H1 (cell line): ENCODE data around the gene UGT1A1. TPM values are rescaled to one million over a fixed set of nuclear protein-coding genes. Genes with fewer than 3 reads are reported as not detected.

ENCODE experiments used
- CTCF ChIA-PET: fragments of 300-600 bp; sonication (Branson Sonifier 250); formaldehyde crosslinking; loops from one replicate; lab custom pipeline; 2021; ENCODE audit not compliant: partially characterized antibody; lab: Charles Lee
- POLR2A ChIA-PET: fragments of 300-600 bp; sonication (Branson Sonifier 250); formaldehyde crosslinking; loops from one replicate; lab custom pipeline; 2021; ENCODE audit warnings: inconsistent platforms; ENCODE audit not compliant: partially characterized antibody; lab: Charles Lee
- DNase-seq, 2 experiments: peaks; one replicate each; pipeline versions ENCODE4 v3.0.0 to v3.0.0-alpha.2; 2010 to 2022; ENCODE audit warnings: low spot score in 2 of 2, low read depth in 1 of 2, mixed read lengths in 1 of 2
- FAIRE-seq: peaks from 2 replicates; lab custom pipeline; 2011; peaks lifted over from hg19 to GRCh38; lab: Jason Lieb, UNC
- H2AFZ ChIP-seq: 2 replicates; pipeline ENCODE4 v1.8.1; 2012; ENCODE audit warnings: low read length, inconsistent platforms
- H2AK5ac ChIP-seq: 2 replicates; pipeline ENCODE4 v1.6.1; 2013; ENCODE audit warnings: low read depth, low read length
- H2BK120ac ChIP-seq: replicated peaks from 2 replicates; pipeline ENCODE3; 2013; ENCODE audit warnings: low read depth, low read length, inconsistent platforms
- H2BK12ac ChIP-seq: 2 replicates; pipeline ENCODE4 v1.6.1; 2013; ENCODE audit warnings: low read depth, low read length
- H2BK15ac ChIP-seq: 2 replicates; pipeline ENCODE4 v1.6.1; 2013; ENCODE audit warnings: low read length
- H2BK20ac ChIP-seq: 2 replicates; pipeline ENCODE4 v1.6.1; 2013; ENCODE audit warnings: low read length
- H2BK5ac ChIP-seq: 2 replicates; pipeline ENCODE4 v1.6.1; 2013; ENCODE audit warnings: low read depth, low read length
- H3K14ac ChIP-seq: 2 replicates; pipeline ENCODE4 v1.6.1; 2013; ENCODE audit warnings: inconsistent platforms; ENCODE audit not compliant: insufficient read length
- H3K18ac ChIP-seq: 2 replicates; pipeline ENCODE4 v1.6.1; 2013; ENCODE audit warnings: low read length; ENCODE audit errors: extremely low read depth
- H3K23ac ChIP-seq: 2 replicates; pipeline ENCODE4 v1.6.1; 2013; ENCODE audit warnings: inconsistent platforms; ENCODE audit not compliant: insufficient read length
- H3K23me2 ChIP-seq: 2 replicates; pipeline ENCODE4 v1.6.1; 2013; ENCODE audit warnings: low read depth, low read length
- H3K27ac ChIP-seq: 2 replicates; pipeline ENCODE4 v1.6.1; 2011; ENCODE audit warnings: low read depth, low read length, inconsistent platforms
- H3K27me3 ChIP-seq, 4 experiments: replicated peaks in 1 of 4; 1 replicate in 1 of 4; 2 replicates in 3 of 4; pipeline versions ENCODE4 v1.6.1 to v1.8.1; 2011 to 2013; ENCODE audit warnings: low read length in 3 of 4, mild to moderate bottlenecking in 3 of 4, inconsistent platforms in 2 of 4, mixed read lengths in 2 of 4, moderate library complexity in 1 of 4; ENCODE audit not compliant: control insufficient read depth in 3 of 4, insufficient read depth in 3 of 4; ENCODE audit errors: extremely low read depth in 1 of 4
- H3K36me3 ChIP-seq, 4 experiments: 2 replicates each; pipeline versions ENCODE4 v1.6.1 to v1.8.1; 2011 to 2013; ENCODE audit warnings: mild to moderate bottlenecking in 4 of 4, low read length in 3 of 4, moderate library complexity in 2 of 4, control low read depth in 1 of 4, inconsistent platforms in 1 of 4; ENCODE audit not compliant: insufficient read depth in 4 of 4, control insufficient read depth in 2 of 4
- H3K4ac ChIP-seq: replicated peaks from 2 replicates; pipeline ENCODE3; 2013; ENCODE audit warnings: low read length, low read depth, mixed read lengths, inconsistent platforms; ENCODE audit not compliant: insufficient read length
- H3K4me1 ChIP-seq, 4 experiments: replicated peaks in 1 of 4; 1 replicate in 1 of 4; 2 replicates in 3 of 4; pipeline versions ENCODE4 v1.6.1 to v1.8.1; 2011 to 2013; ENCODE audit warnings: low read length in 3 of 4, inconsistent platforms in 2 of 4, mixed read lengths in 1 of 4; ENCODE audit not compliant: insufficient read depth in 4 of 4, control insufficient read depth in 3 of 4
- H3K4me2 ChIP-seq, 2 experiments: 2 replicates each; pipeline versions ENCODE4 v1.6.1 to v1.8.1; 2011 to 2013; ENCODE audit warnings: low read depth in 2 of 2, low read length in 2 of 2, control low read depth in 1 of 2, inconsistent platforms in 1 of 2, mild to moderate bottlenecking in 1 of 2; ENCODE audit not compliant: insufficient read depth in 1 of 2
- H3K4me3 ChIP-seq, 4 experiments: fragments of 200-600, 300-600 bp in 1 of 4; sonication (generic), shearing (Covaris generic), sonication (Bioruptor Twin) in 1 of 4; 2 replicates each; pipeline versions ENCODE4 v1.5.1 to v1.8.1; 2011 to 2016; ENCODE audit warnings: low read length in 4 of 4, low read depth in 3 of 4, control low read depth in 2 of 4, inconsistent platforms in 2 of 4, mild to moderate bottlenecking in 2 of 4, mixed read lengths in 1 of 4, moderate library complexity in 1 of 4; ENCODE audit not compliant: insufficient read depth in 2 of 4; ENCODE audit errors: extremely low read depth in 1 of 4
- H3K56ac ChIP-seq: replicated peaks from 2 replicates; pipeline ENCODE3; 2013; ENCODE audit warnings: low read depth, mild to moderate bottlenecking, mixed read lengths, low read length, inconsistent platforms; ENCODE audit not compliant: insufficient read length
- H3K79me1 ChIP-seq: 2 replicates; pipeline ENCODE4 v1.6.1; 2013; ENCODE audit warnings: low read depth, low read length, control low read depth
- H3K79me2 ChIP-seq, 2 experiments: 2 replicates each; pipeline versions ENCODE4 v1.6.1 to v1.8.1; 2012 to 2013; ENCODE audit warnings: low read length in 2 of 2, mild to moderate bottlenecking in 2 of 2, inconsistent platforms in 1 of 2; ENCODE audit not compliant: insufficient read depth in 2 of 2, control insufficient read depth in 1 of 2
- H3K9ac ChIP-seq, 4 experiments: replicated peaks in 1 of 4; 1 replicate in 1 of 4; 2 replicates in 3 of 4; pipeline versions ENCODE4 v1.6.1 to v1.8.1; 2011 to 2013; ENCODE audit warnings: low read depth in 3 of 4, low read length in 3 of 4, control low read depth in 2 of 4, mild to moderate bottlenecking in 2 of 4, moderate library complexity in 2 of 4, inconsistent platforms in 1 of 4; ENCODE audit errors: extremely low read depth in 1 of 4
- H3K9me3 ChIP-seq, 2 experiments: 2 replicates each; pipeline versions ENCODE4 v1.6.1 to v1.8.1; 2012 to 2013; ENCODE audit warnings: mild to moderate bottlenecking in 2 of 2, moderate library complexity in 2 of 2, control low read depth in 1 of 2, inconsistent platforms in 1 of 2, low read depth in 1 of 2, low read length in 1 of 2, mixed read lengths in 1 of 2; ENCODE audit not compliant: insufficient read depth in 2 of 2
- H4K20me1 ChIP-seq, 2 experiments: replicated peaks in 1 of 2; 2 replicates each; pipeline versions ENCODE3 to v1.8.1; 2011 to 2013; ENCODE audit warnings: inconsistent platforms in 2 of 2, low read length in 2 of 2, mild to moderate bottlenecking in 1 of 2; ENCODE audit not compliant: insufficient read depth in 2 of 2, control insufficient read depth in 1 of 2
- H4K5ac ChIP-seq: 2 replicates; pipeline ENCODE4 v1.6.1; 2013; ENCODE audit warnings: low read length, low read depth, mixed read lengths, inconsistent platforms; ENCODE audit not compliant: insufficient read length
- H4K8ac ChIP-seq: 2 replicates; pipeline ENCODE4 v1.8.0; 2013; ENCODE audit warnings: mild to moderate bottlenecking, moderate library complexity, low read length, inconsistent platforms; ENCODE audit not compliant: insufficient read depth; ENCODE audit errors: extremely low read depth
- H4K91ac ChIP-seq: replicated peaks from 2 replicates; pipeline ENCODE3; 2013; ENCODE audit warnings: low read length, mixed read lengths, inconsistent platforms; ENCODE audit not compliant: insufficient read length
- ASH2L ChIP-seq: fragments of 200-600, 300-600 bp; sonication (generic); IDR thresholded peaks from one replicate; pipeline ENCODE4 v1.7.1; 2017; ENCODE audit warnings: low read length
- CHD1 ChIP-seq: IDR thresholded peaks from 2 replicates; pipeline ENCODE4 v1.6.1; 2012; ENCODE audit warnings: low read depth, low read length, improper control_type of control experiment
- FOSL1 ChIP-seq: IDR thresholded peaks from 2 replicates; pipeline ENCODE4 v1.6.1; 2011; ENCODE audit warnings: mild to moderate bottlenecking, low read depth, low read length, moderate library complexity; ENCODE audit not compliant: insufficient read depth
- HDAC6 ChIP-seq: IDR thresholded peaks from one replicate; pipeline ENCODE4 v1.7.1; 2012; ENCODE audit warnings: low read depth, mild to moderate bottlenecking, inconsistent platforms, low read length, moderate library complexity
- JUN ChIP-seq: IDR thresholded peaks from 2 replicates; pipeline ENCODE4 v1.6.1; 2011; ENCODE audit warnings: low read depth, mild to moderate bottlenecking, improper control_type of control experiment, low read length
- KDM1A ChIP-seq: fragments of 200-600, 300-600 bp; sonication (generic); IDR thresholded peaks from 2 replicates; pipeline ENCODE4 v1.7.1; 2016; ENCODE audit warnings: mild to moderate bottlenecking, low read length, borderline replicate concordance
- KDM5A ChIP-seq: fragments of 200-600 bp; IDR thresholded peaks from 2 replicates; pipeline ENCODE4 v1.7.1; 2012; ENCODE audit warnings: mild to moderate bottlenecking, low read length, inconsistent platforms, mixed read lengths
- RNF2 ChIP-seq: fragments of 200-900, 300-1000 bp; sonication (generic); IDR thresholded peaks from 2 replicates; pipeline ENCODE4 v1.7.1; 2016; ENCODE audit warnings: borderline replicate concordance, low read depth, mild to moderate bottlenecking, antibody characterized with exemption, low read length; ENCODE audit not compliant: poor library complexity, severe bottlenecking; ENCODE audit errors: missing control alignments
- SIN3A ChIP-seq, 2 experiments: IDR thresholded peaks in 1 of 2; conservative IDR thresholded peaks in 1 of 2; 2 replicates each; pipeline ENCODE4 v1.6.1; 2011 to 2012; ENCODE audit warnings: low read length in 2 of 2, improper control_type of control experiment in 1 of 2, low read depth in 1 of 2, mild to moderate bottlenecking in 1 of 2
- SIX5 ChIP-seq: IDR thresholded peaks from 2 replicates; pipeline ENCODE4 v1.6.1; 2011; ENCODE audit warnings: mild to moderate bottlenecking, low read depth, low read length
- TCF12 ChIP-seq: IDR thresholded peaks from 2 replicates; pipeline ENCODE4 v1.6.1; 2011; ENCODE audit warnings: low read depth, mild to moderate bottlenecking, low read length
- YY1 ChIP-seq: IDR thresholded peaks from 2 replicates; pipeline ENCODE4 v1.6.1; 2011; ENCODE audit warnings: low read depth, mild to moderate bottlenecking, low read length
- WGBS, 2 experiments: shearing (Covaris generic) in 1 of 2; methylation state at CpG; one replicate each; pipeline versions ENCODE4 v1.1.6 to v1.1.7; 2013 to 2015; ENCODE audit warnings: low lambda C conversion rate in 2 of 2, mixed read lengths in 2 of 2, inconsistent platforms in 1 of 2, low coverage in 1 of 2, missing lambda C conversion rate in 1 of 2; ENCODE audit not compliant: insufficient replicate concordance in 2 of 2, insufficient coverage in 1 of 2, insufficient read length in 1 of 2; ENCODE audit errors: extremely low coverage in 1 of 2, missing lambda C conversion rate in 1 of 2; 5-methylcytosine and 5-hydroxymethylcytosine counted together
- polyA plus RNA-seq, 7 experiments: library from polyadenylated mRNA; depleted of rRNA in 3 of 7; stranded (reverse) in 5 of 7; unstranded in 2 of 7; fragments of >200 nt in 5 of 7; fragments of 200-250 nt in 2 of 7; gene quantifications; 1 replicate in 5 of 7; 2 replicates in 1 of 7; 4 replicates in 1 of 7; pipeline versions ENCODE4 v1.2.1 to v1.2.3, GENCODE V29; 2011 to 2013; ENCODE audit warnings: missing spikeins in 2 of 7, mixed read lengths in 2 of 7
- total RNA-seq: library from RNA; stranded (reverse); fragmentation: NEBNext Ultra II Directional; extraction: Animal tissue kit (Norgen Biotek cat#: 25700); gene quantifications from 2 replicates; pipeline ENCODE4 v1.2.1, GENCODE V29; 2021
- TF ChIP-seq, protein P1 (sequence below): IDR thresholded peaks from 2 replicates; pipeline ENCODE4 v1.6.1; 2012; ENCODE audit warnings: inconsistent platforms
- TF ChIP-seq, protein P2 (sequence below): IDR thresholded peaks from 2 replicates; pipeline ENCODE4 v1.6.1; 2012; ENCODE audit warnings: inconsistent platforms

UGT1A1 gene
- total and polyA plus RNA-seq, 2 of the 8 experiments (the other 6 are each of a cell fraction or from before 2014, with no cell fraction given) = not detected

DNA sequence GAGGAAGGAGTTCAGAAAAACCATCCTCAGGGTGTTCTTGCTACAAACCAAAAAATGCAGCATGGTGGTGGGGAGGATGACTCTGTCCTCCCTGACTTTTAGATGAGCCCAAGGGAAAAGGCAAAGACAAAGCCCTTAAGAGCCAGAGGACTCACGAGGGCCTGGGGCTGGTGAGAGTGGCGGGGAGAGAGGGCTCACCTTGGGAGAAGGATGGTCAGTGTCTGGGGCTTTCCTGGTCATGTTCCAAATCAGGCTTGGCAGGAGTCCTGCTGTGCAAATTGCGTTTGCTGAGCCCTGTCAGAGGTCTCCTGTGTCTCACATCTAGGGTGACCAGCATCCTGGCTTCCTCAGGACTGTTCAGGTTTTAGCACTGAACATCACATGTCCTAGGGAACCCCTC lies 4.7 kb downstream of the UGT1A1 start:
- H3K79me1 ChIP-seq = no peaks in the 10 kb centered on the region
- H4K8ac ChIP-seq = no peak overlapping the region
- no peak for FAIRE-seq
- no peak overlapping the region for H3K23ac ChIP-seq
- no peak overlapping the region for H3K18ac ChIP-seq
- H3K27me3 ChIP-seq = no peaks in the 10 kb centered on the region
- no peak overlapping the region for H3K4me3 ChIP-seq
- H2AK5ac ChIP-seq = no peak overlapping the region
- H3K79me2 ChIP-seq = no peaks in the 10 kb centered on the region
- CTCF ChIA-PET = no interaction called here
- H3K23me2 ChIP-seq = no peaks in the 10 kb centered on the region
- H2BK120ac ChIP-seq = no peak overlapping the region
- H3K9ac ChIP-seq = no peak overlapping the region
- H3K4ac ChIP-seq = no peak overlapping the region
- 71% methylated on average over 3 of the region's 3 CpGs; no CpG with 5 or more reads in 1 of the 2 experiments for WGBS, 2 experiments
- no peak overlapping the region for H3K4me2 ChIP-seq
- no peak overlapping the region for H3K27ac ChIP-seq
- H3K4me1 ChIP-seq = no peaks in the 10 kb centered on the region; a peak in 1 of 7 replicates
- H4K91ac ChIP-seq = no peak overlapping the region
- H3K56ac ChIP-seq = no peak overlapping the region
- H2BK20ac ChIP-seq = no peak overlapping the region
- H4K20me1 ChIP-seq = no peaks in the 10 kb centered on the region
- no peaks in the 10 kb centered on the region for H3K36me3 ChIP-seq
- no peak overlapping the region for H3K14ac ChIP-seq
- DNase-seq = no peak
- POLR2A ChIA-PET = no interaction called here
- H2BK5ac ChIP-seq = no peak overlapping the region
- H2BK12ac ChIP-seq = no peak overlapping the region
- no peak overlapping the region for H2AFZ ChIP-seq
- H4K5ac ChIP-seq = no peak overlapping the region
- H2BK15ac ChIP-seq = no peak overlapping the region
- H3K9me3 ChIP-seq = 0 out of 4 replicates have a peak, but pooled peaks cover 0 to 4% of the 10 kb centered on the region in 2 experiments
- TF ChIP-seq YY1 (no peak), KDM5A (no peak), ASH2L (no peak), JUN (no peak), CHD1 (no peak), FOSL1 (no peak), HDAC6 (no peak), RNF2 (no peak), KDM1A (no peak), SIX5 (no peak), SIN3A (conservative IDR thresholded peaks at IDR 0.05 in 1 of 2, IDR thresholded peaks at IDR 0.05 in 1 of 2; ENCODE audit: low read depth in 1 of 2, low read length in 2 of 2) (no peak), TCF12 (no peak)
- TF ChIP-seq, protein P1, sequence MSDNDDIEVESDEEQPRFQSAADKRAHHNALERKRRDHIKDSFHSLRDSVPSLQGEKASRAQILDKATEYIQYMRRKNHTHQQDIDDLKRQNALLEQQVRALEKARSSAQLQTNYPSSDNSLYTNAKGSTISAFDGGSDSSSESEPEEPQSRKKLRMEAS = no peak
- TF ChIP-seq, protein P2, sequence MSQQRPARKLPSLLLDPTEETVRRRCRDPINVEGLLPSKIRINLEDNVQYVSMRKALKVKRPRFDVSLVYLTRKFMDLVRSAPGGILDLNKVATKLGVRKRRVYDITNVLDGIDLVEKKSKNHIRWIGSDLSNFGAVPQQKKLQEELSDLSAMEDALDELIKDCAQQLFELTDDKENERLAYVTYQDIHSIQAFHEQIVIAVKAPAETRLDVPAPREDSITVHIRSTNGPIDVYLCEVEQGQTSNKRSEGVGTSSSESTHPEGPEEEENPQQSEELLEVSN = no peak
